Tibial nerve (tissue), 4 donors: ENCODE data around the gene WFS1.

ENCODE experiments used
- EP300 ChIP-seq, 2 donors: sonication (generic); formaldehyde crosslinking; IDR thresholded peaks; one replicate each; pipeline ENCODE4 v1.6.1; 2017; ENCODE audit warnings: antibody characterized with exemption in 2 of 2, mild to moderate bottlenecking in 1 of 2
- POLR2A ChIP-seq, 2 donors: fragments of 450-650 bp; IDR thresholded peaks; one replicate each; pipeline ENCODE4 v1.6.1; 2017; ENCODE audit warnings: antibody characterized with exemption in 2 of 2, mild to moderate bottlenecking in 2 of 2, moderate library complexity in 2 of 2
- TF ChIP-seq, protein P1 (sequence below), 5 experiments: fragments of 200-600 bp in 3 of 5; fragments of 450-650 bp in 2 of 5; sonication (generic) in 3 of 5; IDR thresholded peaks; one replicate each; pipeline ENCODE4 v1.5.1; 2016 to 2019; ENCODE audit warnings: antibody characterized with exemption in 5 of 5, mild to moderate bottlenecking in 3 of 5, moderate library complexity in 2 of 5

DNA sequence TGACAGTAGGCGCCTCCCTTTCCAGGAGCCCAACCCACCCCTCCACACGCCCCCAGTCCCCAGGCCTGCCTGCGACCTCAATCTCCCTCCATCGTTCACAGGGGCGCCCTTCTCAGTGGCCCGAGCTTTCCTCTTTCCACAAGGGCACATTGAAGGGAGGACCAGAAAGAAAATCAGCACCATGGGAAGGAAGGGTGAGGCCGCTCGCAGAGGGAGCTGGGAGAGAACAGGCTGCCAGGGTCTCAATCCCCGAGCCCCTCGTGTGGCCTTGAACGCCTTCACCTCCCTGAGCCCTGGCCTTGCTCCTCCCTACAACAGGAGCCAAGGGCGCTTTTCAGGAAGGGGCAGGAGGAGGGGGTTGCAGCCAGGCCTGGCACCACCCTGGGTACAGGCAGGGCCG is 66.5 kb downstream of the WFS1 start:
- TF ChIP-seq, protein P1, sequence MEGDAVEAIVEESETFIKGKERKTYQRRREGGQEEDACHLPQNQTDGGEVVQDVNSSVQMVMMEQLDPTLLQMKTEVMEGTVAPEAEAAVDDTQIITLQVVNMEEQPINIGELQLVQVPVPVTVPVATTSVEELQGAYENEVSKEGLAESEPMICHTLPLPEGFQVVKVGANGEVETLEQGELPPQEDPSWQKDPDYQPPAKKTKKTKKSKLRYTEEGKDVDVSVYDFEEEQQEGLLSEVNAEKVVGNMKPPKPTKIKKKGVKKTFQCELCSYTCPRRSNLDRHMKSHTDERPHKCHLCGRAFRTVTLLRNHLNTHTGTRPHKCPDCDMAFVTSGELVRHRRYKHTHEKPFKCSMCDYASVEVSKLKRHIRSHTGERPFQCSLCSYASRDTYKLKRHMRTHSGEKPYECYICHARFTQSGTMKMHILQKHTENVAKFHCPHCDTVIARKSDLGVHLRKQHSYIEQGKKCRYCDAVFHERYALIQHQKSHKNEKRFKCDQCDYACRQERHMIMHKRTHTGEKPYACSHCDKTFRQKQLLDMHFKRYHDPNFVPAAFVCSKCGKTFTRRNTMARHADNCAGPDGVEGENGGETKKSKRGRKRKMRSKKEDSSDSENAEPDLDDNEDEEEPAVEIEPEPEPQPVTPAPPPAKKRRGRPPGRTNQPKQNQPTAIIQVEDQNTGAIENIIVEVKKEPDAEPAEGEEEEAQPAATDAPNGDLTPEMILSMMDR (IDR thresholded peaks at IDR 0.05), result no peak
- TF ChIP-seq EP300 (IDR thresholded peaks at IDR 0.05) (no peak), POLR2A (IDR thresholded peaks at IDR 0.05) (no peak)
